Left ventricle myocardium superior (tissue), 1 donor: Measurements from ENCODE around the gene ITIH5. TPM values are rescaled to one million over a fixed set of nuclear protein-coding genes. Genes with fewer than 3 reads are reported as not detected.

Experiments used
- ATAC-seq: fragments of 200-7000 bp; cut with Tn5 transposase; one replicate; pipeline ENCODE4 v1.9.1; 2020; ENCODE audit warnings: mild to moderate bottlenecking, moderate library complexity
- DNase-seq: peaks from one replicate; pipeline ENCODE4 v3.0.0-alpha.2; 2020
- intact Hi-C: fragments of 100-400 bp; cut with micrococcal nuclease; formaldehyde crosslinking; loops from one replicate; pipeline ENCODE4 v1.11.0; 2022
- total RNA-seq: library from RNA; stranded (reverse); fragmentation: NEBNext Ultra II Directional; extraction: Animal tissue kit (Norgen Biotek cat#: 25700); gene quantifications from one replicate; pipeline ENCODE4 v1.2.1, GENCODE V29; 2021
- donor health status: DM: no; HTN: yes; CAD: no; lungs with severe emphysema.

The ITIH5 gene
- total RNA-seq, 1 donor from 2014 or later = 8.5 TPM

DNA sequence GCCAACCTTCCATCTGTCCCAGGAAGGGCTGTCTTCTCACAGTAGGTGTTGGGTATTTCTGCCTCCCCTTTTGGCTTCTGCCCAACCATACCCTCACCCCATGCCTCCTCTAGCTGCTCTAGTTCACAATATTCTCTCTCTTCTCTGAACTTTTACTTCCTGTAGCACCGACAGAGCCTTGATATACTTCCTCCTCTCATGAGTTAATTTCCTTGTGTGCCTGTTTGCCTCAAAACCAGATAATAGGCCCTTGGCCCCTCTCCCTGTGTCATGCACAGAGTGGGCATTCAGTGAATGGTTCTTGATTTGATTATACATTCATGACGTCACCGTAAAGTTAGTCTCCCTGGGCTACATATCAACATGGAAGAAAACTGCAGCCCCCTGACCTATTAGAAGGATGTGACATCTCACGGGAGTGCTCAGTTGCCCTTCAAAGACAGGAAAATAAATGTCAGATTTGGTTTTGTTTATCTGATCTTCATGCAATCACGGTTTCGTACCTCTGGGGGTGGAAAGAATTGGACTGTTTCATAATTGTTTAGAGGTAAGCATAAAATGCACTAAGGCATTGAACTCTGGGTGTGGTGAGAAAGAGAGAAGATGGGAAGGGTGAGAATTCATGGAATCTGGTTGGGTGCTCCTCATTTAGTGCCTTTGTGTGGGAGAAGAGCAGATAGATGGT lies 127.7 kb downstream of the ITIH5 start:
- no peak for DNase-seq
- intact Hi-C loops = no loop called here
- ATAC-seq = no peak

GRCh38 chr10:7537126-7537525 lies 129.6 kb downstream of the ITIH5 start:
- intact Hi-C loops = no loop called here
- DNase-seq (no peak), ATAC-seq (no peak)

DNA sequence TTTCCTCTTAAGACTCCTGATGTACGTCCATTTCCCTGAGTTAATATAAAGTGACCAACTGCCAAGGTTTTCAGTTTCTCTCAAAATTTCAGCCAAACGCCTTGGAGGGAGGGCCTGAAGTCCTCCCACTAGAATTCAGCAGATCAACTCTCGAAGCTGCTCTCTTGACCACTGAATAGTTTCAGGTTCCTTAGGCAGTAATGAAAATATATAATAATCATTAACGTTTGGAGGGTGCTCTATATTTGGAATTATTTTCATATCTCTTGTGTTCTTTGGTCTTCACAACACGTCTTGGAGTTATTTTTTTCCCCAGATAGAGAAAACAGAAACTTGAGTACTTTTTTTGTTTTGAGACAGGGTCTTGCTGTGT lies 132.3 kb downstream of the ITIH5 start:
- no peak for ATAC-seq
- intact Hi-C loops = no loop called here
- no peak for DNase-seq

DNA sequence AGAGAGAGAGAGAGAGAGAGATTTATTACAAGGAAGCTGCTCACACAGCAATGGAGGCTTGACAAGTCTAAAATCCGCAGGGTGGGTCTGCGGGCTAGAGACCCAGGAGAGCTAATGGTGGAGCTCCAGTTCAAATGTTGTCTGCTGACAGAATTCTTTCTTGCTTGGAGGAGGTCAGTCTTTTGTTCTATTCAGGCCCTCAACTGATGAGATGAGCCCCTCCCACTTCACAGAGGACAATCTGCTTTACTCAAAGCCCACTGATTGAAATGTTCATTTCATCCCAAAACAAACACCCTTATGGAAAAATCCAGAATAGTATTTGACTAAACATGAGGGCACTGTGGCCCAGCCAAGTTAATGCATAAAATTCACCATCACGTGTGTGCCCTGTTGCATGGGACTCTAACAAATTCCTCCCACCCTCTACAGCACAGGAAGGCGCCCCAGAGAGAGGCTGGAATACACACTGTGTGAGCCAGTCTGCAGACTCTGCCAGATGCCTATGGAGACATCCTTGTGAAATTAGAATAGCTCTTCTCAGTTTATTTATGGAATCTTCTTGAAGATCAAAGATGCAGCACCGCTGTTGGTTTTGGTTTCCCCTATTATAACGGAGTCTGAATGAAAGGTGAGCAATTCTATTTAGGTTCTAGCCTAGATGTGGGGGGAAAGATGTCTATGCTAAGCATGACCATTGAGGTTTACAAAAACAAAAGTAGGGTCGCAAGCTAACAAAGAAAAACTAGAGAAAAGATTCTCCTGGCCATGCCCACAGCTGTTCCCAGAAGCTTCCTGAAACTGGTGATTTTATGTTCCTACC lies 132.9 kb downstream of the ITIH5 start:
- intact Hi-C loops = no loop called here
- ATAC-seq (no peak), DNase-seq (no peak)

DNA sequence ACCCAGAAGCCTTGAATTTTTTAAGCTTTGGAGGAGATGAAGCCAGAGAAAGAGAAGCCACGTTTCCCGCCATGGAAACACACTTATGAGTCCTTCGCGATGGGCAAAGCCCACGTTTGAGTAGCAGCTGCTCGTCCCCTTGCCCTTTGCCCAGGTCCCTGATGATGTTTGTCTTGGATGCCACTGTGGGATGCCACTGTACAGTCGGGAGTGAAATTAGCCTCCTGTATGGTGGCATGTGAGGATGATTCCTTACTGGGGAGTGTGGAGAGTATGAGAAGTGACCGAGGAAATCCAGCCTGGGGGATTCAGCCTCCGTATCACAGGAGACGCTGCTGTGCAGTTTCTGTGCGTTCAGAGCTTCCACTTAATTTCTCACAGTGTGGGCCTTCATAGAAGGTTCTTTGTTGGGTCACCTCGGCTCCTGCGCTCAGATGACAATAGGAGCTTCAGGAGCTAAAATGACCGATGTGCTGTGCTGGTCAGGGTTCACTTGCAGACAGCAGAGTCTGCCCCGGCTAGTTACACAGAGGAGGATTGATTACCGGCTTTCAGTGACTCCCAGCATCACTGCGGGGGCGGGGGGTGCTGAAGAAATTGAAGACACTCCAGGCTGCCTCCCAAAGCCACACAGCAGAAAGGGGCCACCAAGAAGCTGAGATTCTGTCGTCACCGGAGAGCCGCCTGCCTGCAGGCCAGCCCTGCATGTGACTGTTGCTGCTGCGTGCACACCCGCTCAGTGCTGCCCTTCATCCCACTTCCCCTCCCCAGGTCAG lies 133.9 kb downstream of the ITIH5 start:
- no peak for ATAC-seq
- no peak for DNase-seq
- intact Hi-C loops = no loop called here

DNA sequence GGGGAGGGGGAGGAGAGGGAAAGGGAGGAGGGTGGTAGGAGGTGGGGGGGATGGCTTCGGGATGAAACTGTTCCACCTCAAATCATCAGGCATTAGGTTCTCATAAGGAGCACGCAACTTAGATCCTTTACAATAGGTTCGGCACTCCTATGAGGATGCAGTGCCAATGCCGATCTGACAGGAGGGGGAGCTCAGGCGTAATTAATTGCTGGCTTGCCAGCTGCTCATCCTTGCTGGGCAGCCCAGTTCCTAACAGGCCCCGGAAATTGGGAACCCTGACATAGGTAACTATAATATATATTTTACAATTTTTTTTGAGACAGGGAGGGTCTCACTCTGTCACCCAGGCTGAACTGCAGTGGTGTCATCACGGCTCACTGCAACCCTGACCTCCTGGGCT lies 137.1 kb downstream of the ITIH5 start:
- intact Hi-C loops = no loop called here
- DNase-seq = peak; percentile 43
- ATAC-seq = peak; percentile 79

GRCh38 chr10:7527468-7527867 lies 139.3 kb downstream of the ITIH5 start:
- no peak for ATAC-seq
- intact Hi-C loops = no loop called here
- no peak for DNase-seq

GRCh38 chr10:7526017-7526400 lies 140.8 kb downstream of the ITIH5 start:
- no peak for DNase-seq
- ATAC-seq = no peak
- intact Hi-C loops = no loop called here

DNA sequence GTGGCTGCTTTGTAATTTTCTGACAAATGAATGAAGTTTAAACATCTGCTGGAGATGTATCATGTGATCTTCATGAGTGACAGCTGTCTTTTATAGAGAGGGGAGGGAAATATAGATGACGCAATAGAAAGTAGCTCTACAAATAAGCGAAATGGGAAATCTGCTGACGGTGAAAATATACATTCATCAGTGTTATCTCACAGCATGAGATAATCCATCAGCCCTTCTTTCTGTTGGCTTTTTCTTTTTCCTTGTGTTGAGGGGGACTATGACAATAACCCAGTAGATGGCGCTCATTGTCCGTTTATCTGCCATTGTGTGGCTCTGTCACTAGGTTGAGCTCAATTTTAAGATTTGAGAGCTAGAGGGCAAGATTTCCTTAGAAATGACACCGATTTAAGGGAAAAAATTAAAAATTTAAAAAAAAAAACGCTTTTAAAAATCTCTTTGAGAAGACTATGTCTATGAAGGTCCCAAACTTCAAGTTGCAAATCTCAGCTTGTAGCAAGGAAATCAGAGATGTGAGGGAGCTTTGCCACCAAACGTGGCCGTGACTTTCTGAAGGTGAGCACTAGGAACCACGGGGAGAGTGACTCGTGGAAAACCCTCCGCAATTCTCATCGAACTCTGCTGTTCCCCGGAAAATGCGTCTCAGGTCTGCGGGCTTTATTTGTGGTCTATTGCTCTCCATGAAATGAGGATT lies 141.3 kb downstream of the ITIH5 start:
- ATAC-seq (peak; percentile 86), DNase-seq (no peak)
- intact Hi-C loops = loop anchor here (1.0 kb wide), 1 partner anchor 162 kb away; no protein-coding TSS in a partner anchor

DNA sequence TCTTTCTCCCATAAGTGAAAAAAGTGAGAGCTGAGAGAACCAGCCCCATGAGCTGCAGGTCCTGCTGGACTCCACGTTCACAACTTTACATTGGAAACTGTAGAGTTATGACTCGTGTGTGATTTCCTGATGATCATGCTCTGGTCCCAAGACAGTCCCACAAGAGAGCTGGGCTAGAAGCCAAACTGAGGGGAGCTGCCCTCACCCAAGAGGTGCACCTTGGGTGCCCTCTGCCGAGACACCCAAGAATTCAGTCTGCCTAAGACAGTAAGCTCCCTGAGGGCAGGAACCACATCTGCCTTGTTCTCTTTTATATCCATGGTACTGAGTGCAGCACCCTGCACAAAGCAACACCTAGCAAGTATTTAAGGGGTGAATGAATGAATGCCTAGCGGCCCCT lies 143.1 kb downstream of the ITIH5 start:
- intact Hi-C loops = no loop called here
- ATAC-seq (no peak), DNase-seq (no peak)

DNA sequence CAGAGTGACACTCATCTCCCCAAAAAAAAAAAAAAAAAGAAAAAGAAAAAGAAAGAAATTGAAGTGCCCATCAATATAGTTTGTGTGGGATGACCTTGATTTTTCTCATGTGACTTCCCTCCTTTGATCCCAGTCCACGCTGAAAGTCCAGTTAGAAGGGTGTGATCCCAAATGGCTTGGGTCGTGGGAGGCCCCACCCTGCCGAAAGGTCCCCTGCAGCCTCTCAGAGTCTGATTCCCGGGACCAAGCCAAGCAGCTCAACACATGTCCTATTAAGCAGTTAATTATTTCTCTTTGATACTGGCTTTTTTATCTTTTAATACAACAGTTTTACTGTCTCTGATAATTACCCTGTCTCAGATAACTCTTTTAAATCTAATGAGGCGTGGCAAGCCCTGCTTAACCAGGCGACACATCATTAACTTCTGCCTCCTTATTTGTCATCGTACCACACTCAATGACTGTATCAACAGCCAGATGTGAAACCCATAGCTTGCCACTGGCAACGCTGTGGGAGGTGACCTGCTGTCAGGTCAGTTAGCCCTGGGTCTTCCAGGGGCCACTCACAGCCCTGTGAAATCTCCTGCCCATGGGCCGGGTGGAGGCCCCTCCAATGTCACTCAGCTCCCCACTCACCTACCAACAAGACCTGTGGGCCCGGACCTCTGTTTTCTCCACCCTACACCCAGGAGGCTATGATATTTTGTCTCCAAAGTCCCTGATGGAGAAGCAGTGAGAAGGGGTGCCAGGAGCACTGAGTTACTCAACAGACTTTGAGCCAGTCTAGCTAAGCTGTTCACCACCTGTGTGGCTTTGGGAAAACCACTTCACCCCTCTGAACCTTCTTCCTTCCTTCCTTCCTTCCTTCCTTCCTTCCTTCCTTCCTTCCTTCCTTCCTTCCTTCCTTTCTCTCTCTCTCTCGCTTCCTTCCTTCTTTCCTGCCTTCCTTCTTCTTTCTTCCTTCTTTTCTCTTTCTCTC lies 146.0 kb downstream of the ITIH5 start:
- intact Hi-C loops = no loop called here
- ATAC-seq (no peak), DNase-seq (no peak)

GRCh38 chr10:7519351-7519750 lies 147.4 kb downstream of the ITIH5 start:
- DNase-seq = no peak
- intact Hi-C loops = no loop called here
- ATAC-seq = no peak

GRCh38 chr10:7518693-7519092 lies 148.1 kb downstream of the ITIH5 start:
- no peak for ATAC-seq
- DNase-seq = no peak
- intact Hi-C loops = no loop called here

GRCh38 chr10:7515439-7515838 lies 151.3 kb downstream of the ITIH5 start:
- intact Hi-C loops = no loop called here
- ATAC-seq (no peak), DNase-seq (no peak)

GRCh38 chr10:7513936-7514335 lies 152.8 kb downstream of the ITIH5 start:
- intact Hi-C loops = no loop called here
- ATAC-seq = no peak
- DNase-seq = no peak

DNA sequence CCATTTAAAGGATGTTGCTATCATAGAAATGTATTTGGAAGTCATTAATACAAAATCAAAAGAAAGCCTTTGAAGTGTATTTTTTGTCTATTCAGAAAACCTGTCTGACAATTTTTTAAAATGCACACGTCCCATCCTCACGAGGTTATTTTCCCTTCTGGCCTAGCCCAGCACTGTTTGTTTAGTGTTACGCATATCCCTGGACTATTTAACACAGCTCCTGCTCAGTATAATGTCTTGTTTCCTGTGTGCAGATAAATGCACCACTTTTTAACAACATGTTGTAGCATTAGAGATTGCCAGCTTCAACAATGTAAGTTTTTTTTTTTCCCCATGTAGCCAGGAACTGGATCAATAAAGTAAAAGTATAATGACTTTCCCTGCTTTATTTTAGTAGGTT lies 153.3 kb downstream of the ITIH5 start:
- intact Hi-C loops = no loop called here
- DNase-seq (no peak), ATAC-seq (no peak)

DNA sequence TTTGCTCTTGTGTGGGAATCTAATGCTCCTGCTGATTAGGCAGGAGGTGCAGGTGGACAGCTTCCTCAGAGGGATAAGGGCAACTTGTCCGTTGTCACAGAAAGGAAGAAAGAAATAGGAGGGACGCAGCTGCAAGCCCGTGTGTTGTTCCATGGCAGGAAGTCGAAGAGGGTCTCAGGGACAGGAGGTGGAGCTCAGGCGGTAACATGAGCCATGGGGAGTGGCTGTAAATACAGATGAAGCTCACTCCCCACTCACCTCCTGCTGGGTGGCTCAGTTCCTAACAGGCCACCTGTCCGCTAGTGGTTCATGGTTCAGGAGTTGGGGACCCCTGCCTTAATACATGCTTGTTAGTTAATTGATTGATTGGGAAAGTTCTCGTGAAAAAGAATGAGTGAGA lies 154.3 kb downstream of the ITIH5 start:
- DNase-seq (no peak), ATAC-seq (no peak)
- intact Hi-C loops = no loop called here

- peak; percentile 26 for ATAC-seq
- intact Hi-C loops = no loop called here
Observed at GRCh38 chr10:7511612-7512011, 155.2 kb downstream of the ITIH5 start.

More at GRCh38 chr10:7511612-7512011, 155.2 kb downstream of the ITIH5 start:
- DNase-seq = no peak
